AG04450 (cell line): ENCODE measurements around the gene PRSS3. TPM values are rescaled to one million over a fixed set of nuclear protein-coding genes. Genes with fewer than 3 reads are reported as not detected.
A peak's percentile ranks its signal among the peaks of the same experiment; 100 is the strongest.
"Not testable (repeated sequence)": the region's sequence is repeated elsewhere in the genome, so short reads cannot be mapped to it uniquely, and the experiment has no call there.

Experiments used
- CTCF ChIA-PET: fragments of 300-600, 350-600 bp; formaldehyde crosslinking; extraction: SDS; loops from one replicate; lab custom pipeline; 2022; ENCODE audit warnings: antibody characterized with exemption, inconsistent platforms; lab: Charles Lee
- POLR2A ChIA-PET: fragments of 350-600 bp; formaldehyde crosslinking; extraction: SDS; loops from one replicate; lab custom pipeline; 2021; ENCODE audit warnings: antibody characterized with exemption, inconsistent platforms; lab: Yijun Ruan, JAX
- DNase-seq: peaks from one replicate; pipeline ENCODE4 v3.0.0-alpha.2; 2011; ENCODE audit warnings: low read depth, low spot score
- H3K27ac ChIP-seq: one replicate; pipeline ENCODE4 v1.5.1; 2012; ENCODE audit warnings: low read depth, low read length, control low read depth
- H3K27me3 ChIP-seq: one replicate; pipeline ENCODE4 v1.6.0; 2012; ENCODE audit warnings: low read length; ENCODE audit not compliant: control insufficient read depth, insufficient read depth
- H3K4me3 ChIP-seq: 2 replicates; pipeline ENCODE4 v1.5.1; 2011; ENCODE audit warnings: mild to moderate bottlenecking, low read depth, low read length, control low read depth
- H3K9me3 ChIP-seq: 2 replicates; pipeline ENCODE4 v1.5.1; 2012; ENCODE audit warnings: low read length; ENCODE audit not compliant: control insufficient read depth, insufficient read depth
- CTCF ChIP-seq: IDR thresholded peaks from 2 replicates; pipeline ENCODE4 v1.5.1; 2011; ENCODE audit warnings: low read depth, low read length, control low read depth, inconsistent platforms
- polyA plus RNA-seq: library from polyadenylated mRNA; depleted of rRNA; stranded (reverse); fragments of >200 nt; gene quantifications from 2 replicates; pipeline ENCODE4 v1.2.3, GENCODE V29; 2011

Gene PRSS3
- polyA plus RNA-seq, 1 experiment, result 0.64 TPM

GRCh38 chr9:33823801-33824200 is 28.4 kb downstream of the PRSS3 start:
- H3K9me3 ChIP-seq, result peaks cover 3% of the 10 kb centered on the region; the same call in 1 of the 2 replicates
- ChIA-PET POLR2A (no interaction called here), CTCF (interaction anchor here (0.9 kb wide), 1 partner anchor 10 kb away, joined by 5 read pairs; no protein-coding TSS in a partner anchor)
- H3K27ac ChIP-seq, result no peak overlapping the region
- no peak for DNase-seq
- TF ChIP-seq CTCF, result no peak
- H3K27me3 ChIP-seq, result no peaks in the 10 kb centered on the region
- no peak overlapping the region for H3K4me3 ChIP-seq

- DNase-seq, H3K27me3 ChIP-seq, H3K27ac ChIP-seq, H3K9me3 ChIP-seq, POLR2A ChIA-PET, H3K4me3 ChIP-seq: not testable (repeated sequence)
- CTCF ChIA-PET, result interaction anchor here (2.1 kb wide), 1 partner anchor 13 kb away, joined by 6 read pairs; no protein-coding TSS in a partner anchor
These were observed 31.9 kb downstream of the PRSS3 start for GRCh38 chr9:33827285-33827684.

GRCh38 chr9:33829641-33830230 is 34.4 kb downstream of the PRSS3 start:
- DNase-seq, H3K27me3 ChIP-seq, H3K4me3 ChIP-seq, H3K9me3 ChIP-seq, H3K27ac ChIP-seq, CTCF ChIA-PET: not testable (repeated sequence)
- POLR2A ChIA-PET, result interaction anchor here (0.7 kb wide), 1 partner anchor 88 kb away, joined by 5 read pairs; no protein-coding TSS in a partner anchor

- DNase-seq, result no peak
- Histone ChIP-seq H3K27me3 (no peaks in the 10 kb centered on the region), H3K27ac (peak overlapping the region; percentile 66), H3K9me3 (no peaks in the 10 kb centered on the region), H3K4me3 (no peak overlapping the region)
- CTCF ChIA-PET, result interaction anchor here (0.7 kb wide), 1 partner anchor 22 kb away, joined by 3 read pairs; no protein-coding TSS in a partner anchor
- TF ChIP-seq CTCF, result no peak
- POLR2A ChIA-PET, result interaction anchor here (0.6 kb wide), 1 partner anchor 9 kb away, joined by 15 read pairs; no protein-coding TSS in a partner anchor
These were observed 40.4 kb downstream of the PRSS3 start for GRCh38 chr9:33835625-33836260.

GRCh38 chr9:33836261-33836660 is 40.9 kb downstream of the PRSS3 start:
- H3K27me3 ChIP-seq, H3K9me3 ChIP-seq, DNase-seq, H3K27ac ChIP-seq, POLR2A ChIA-PET, H3K4me3 ChIP-seq: not testable (repeated sequence)
- CTCF ChIA-PET, result interaction anchor here (0.7 kb wide), 1 partner anchor 22 kb away, joined by 3 read pairs; no protein-coding TSS in a partner anchor

- H3K27me3 ChIP-seq, result no peaks in the 10 kb centered on the region
- DNase-seq, result no peak
- TF ChIP-seq CTCF, result no peak
- H3K27ac ChIP-seq, result no peak overlapping the region
- H3K4me3 ChIP-seq, result no peak overlapping the region
- H3K9me3 ChIP-seq, result no peaks in the 10 kb centered on the region
- POLR2A ChIA-PET, result no interaction called here
- CTCF ChIA-PET, result interaction anchor here (1.0 to 1.3 kb wide), 2 partner anchors 23 to 58 kb away, joined by 5 to 6 read pairs; no protein-coding TSS in a partner anchor
These were observed 41.8 kb downstream of the PRSS3 start for GRCh38 chr9:33837138-33837537.
